ENCODE data around the gene NRG2. TPM values are rescaled to one million over a fixed set of nuclear protein-coding genes. Genes with fewer than 3 reads are reported as not detected.

Gene NRG2
- total RNA-seq, 1 experiment from 2014 or later, result 0.91 TPM

- RAD21 ChIA-PET (ENCODE audit: low non-redundant PET in 1 of 2, low total read pairs in 2 of 2, uncharacterized antibody in 2 of 2, unreplicated experiment in 2 of 2), result no interaction called here
- BruUV-seq (replicated peaks), result no TSS peak
- POLR2A ChIA-PET, result no interaction called here
- Histone ChIP-seq H3K79me2 (ENCODE audit: insufficient read depth, low read length) (no peaks in the 10 kb centered on the region), H3K9me3 (ENCODE audit: control insufficient read depth in 1 of 2, insufficient read depth in 1 of 2, low read depth in 1 of 2, low read length in 2 of 2) (no peaks in the 10 kb centered on the region), H3K36me3 (ENCODE audit: control insufficient read depth in 1 of 2, insufficient read depth in 2 of 2, low read length in 2 of 2) (no peaks in the 10 kb centered on the region), H3K27ac (ENCODE audit: low read depth, low read length) (no peak overlapping the region), H3K4me3 (replicated peaks in 1 of 2; ENCODE audit: low read depth in 1 of 2, low read length in 2 of 2) (no peak overlapping the region), H3K27me3 (ENCODE audit: insufficient read depth, low read length) (no peaks in the 10 kb centered on the region), H3K4me1 (ENCODE audit: control insufficient read depth in 1 of 2, insufficient read depth in 2 of 2, low read length in 2 of 2) (no peaks in the 10 kb centered on the region), H4K20me1 (ENCODE audit: insufficient read depth) (no peaks in the 10 kb centered on the region), H3K9ac (ENCODE audit: low read length) (no peak overlapping the region), H3K4me2 (ENCODE audit: low read length) (no peak overlapping the region), H2AFZ (ENCODE audit: low read depth, low read length, poor library complexity, severe bottlenecking) (no peak overlapping the region), H3K9me2 (ENCODE audit: insufficient read depth) (no peaks in the 10 kb centered on the region)
- ATAC-seq, result no peak
- intact Hi-C loops (cut with micrococcal nuclease), result no loop called here
- CTCF ChIA-PET, result no interaction called here
- no peak for DNase-seq (ENCODE audit: low read depth, low spot score)
- TF ChIP-seq FOSL1 (IDR thresholded peaks at IDR 0.05; ENCODE audit: low read depth) (no peak), EZH2phosphoT487 (IDR thresholded peaks at IDR 0.05; ENCODE audit: borderline replicate concordance) (no peak), POLR2A (IDR thresholded peaks at IDR 0.05; ENCODE audit: borderline replicate concordance, extremely low read depth, insufficient read depth, insufficient read length) (no peak), RAD21 (IDR thresholded peaks at IDR 0.05; ENCODE audit: low read depth) (no peak), CBX3 (IDR thresholded peaks at IDR 0.05; ENCODE audit: low read depth) (no peak), CTCF (IDR thresholded peaks at IDR 0.05 in 2 of 3, conservative IDR thresholded peaks at IDR 0.05 in 1 of 3; ENCODE audit: borderline replicate concordance in 1 of 3, insufficient read depth in 1 of 3, low read depth in 2 of 3, low read length in 2 of 3) (no peak), SP1 (IDR thresholded peaks at IDR 0.05; ENCODE audit: low read depth) (no peak), MAX (IDR thresholded peaks at IDR 0.05) (no peak), ELF1 (IDR thresholded peaks at IDR 0.05; ENCODE audit: borderline replicate concordance, low read depth) (no peak), EGR1 (IDR thresholded peaks at IDR 0.05; ENCODE audit: low read depth) (no peak), CEBPB (IDR thresholded peaks at IDR 0.05; ENCODE audit: low read depth) (no peak), SRF (IDR thresholded peaks at IDR 0.05; ENCODE audit: low read depth) (no peak), ATF3 (IDR thresholded peaks at IDR 0.05) (no peak), TCF7L2 (IDR thresholded peaks at IDR 0.05; ENCODE audit: borderline replicate concordance, extremely low read depth, insufficient read depth, insufficient read length) (no peak)
Observed at GRCh38 chr5:140013536-140013935, 29.6 kb downstream of the NRG2 start.
